Measurements from ENCODE around the gene PDHB. TPM values are rescaled to one million over a fixed set of nuclear protein-coding genes. Genes with fewer than 3 reads are reported as not detected.

The PDHB gene
- total RNA-seq, 2 donors from 2014 or later = 37.1 to 66.6 TPM

DNA sequence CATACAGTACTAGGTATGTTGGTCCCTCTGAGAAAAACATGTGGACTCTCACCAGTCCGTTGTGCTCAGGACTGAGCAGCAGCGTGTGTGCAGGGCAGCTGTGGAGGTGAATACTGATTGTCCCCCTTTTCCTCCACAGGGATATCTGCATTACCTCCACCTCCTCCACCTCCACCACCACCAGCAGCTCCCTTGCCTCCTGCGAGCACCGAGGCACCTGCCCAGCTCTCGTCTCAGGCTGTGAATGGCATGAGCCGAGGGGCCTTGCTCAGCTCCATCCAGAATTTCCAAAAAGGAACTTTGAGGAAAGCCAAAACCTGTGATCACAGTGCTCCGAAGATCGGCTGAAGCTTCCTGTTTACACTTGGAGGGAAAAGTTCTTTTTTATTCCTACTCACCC is 9.0 kb downstream of the PDHB start:
- no peak for ATAC-seq (replicated peaks)
- Mint-ChIP-seq H3K4me3 (no peak overlapping the region), H3K9me3 (no peaks in the 10 kb centered on the region), H3K27me3 (no peaks in the 10 kb centered on the region), H3K4me1 (no peaks in the 10 kb centered on the region), H3K36me3 (ENCODE audit: low read depth) (peaks cover 94% of the 10 kb centered on the region), H3K27ac (peak overlapping the region; percentile 46)

DNA sequence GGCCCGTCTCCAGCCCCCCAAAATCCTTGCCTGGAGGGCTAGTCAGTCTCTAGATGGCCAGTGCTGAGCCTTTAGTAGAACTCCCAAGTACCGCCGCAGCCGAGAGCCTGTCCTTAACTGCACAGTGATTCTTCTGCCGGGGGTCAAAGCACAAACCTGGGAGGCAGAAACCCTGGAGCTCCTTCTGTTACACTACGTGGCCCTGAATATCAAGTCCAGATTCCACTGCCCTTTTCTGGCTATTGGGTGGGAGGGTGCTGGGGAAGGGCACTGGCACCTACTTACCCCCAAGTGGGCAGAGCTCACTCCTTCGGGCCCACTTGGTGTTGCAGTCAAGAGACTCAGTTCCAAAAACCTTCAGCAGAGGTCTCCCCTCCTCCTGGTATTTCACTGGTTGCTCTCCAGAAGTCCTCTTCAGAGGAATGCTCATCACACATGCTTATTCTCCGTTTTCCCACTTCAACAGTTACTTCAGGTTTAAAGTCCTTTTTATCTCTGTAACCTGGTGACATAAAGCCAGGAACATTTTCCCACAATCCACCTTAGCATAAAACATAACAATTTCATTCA is 10.8 kb downstream of the PDHB start:
- ATAC-seq (replicated peaks) = no peak
- peaks cover 83% of the 10 kb centered on the region for H3K36me3 Mint-ChIP-seq (ENCODE audit: low read depth)
- H3K4me3 Mint-ChIP-seq = no peak overlapping the region
- peak overlapping the region; percentile 40 for H3K27ac Mint-ChIP-seq
- no peaks in the 10 kb centered on the region for H3K9me3 Mint-ChIP-seq
- H3K27me3 Mint-ChIP-seq = no peaks in the 10 kb centered on the region
- H3K4me1 Mint-ChIP-seq = no peaks in the 10 kb centered on the region

GRCh38 chr3:58421004-58421403 is 12.6 kb downstream of the PDHB start:
- H3K4me3 Mint-ChIP-seq = no peak overlapping the region
- no peaks in the 10 kb centered on the region for H3K9me3 Mint-ChIP-seq
- no peaks in the 10 kb centered on the region for H3K27me3 Mint-ChIP-seq
- no peak overlapping the region for H3K27ac Mint-ChIP-seq
- no peak for ATAC-seq (replicated peaks)
- no peaks in the 10 kb centered on the region for H3K4me1 Mint-ChIP-seq
- H3K36me3 Mint-ChIP-seq (ENCODE audit: low read depth) = peaks cover 64% of the 10 kb centered on the region

DNA sequence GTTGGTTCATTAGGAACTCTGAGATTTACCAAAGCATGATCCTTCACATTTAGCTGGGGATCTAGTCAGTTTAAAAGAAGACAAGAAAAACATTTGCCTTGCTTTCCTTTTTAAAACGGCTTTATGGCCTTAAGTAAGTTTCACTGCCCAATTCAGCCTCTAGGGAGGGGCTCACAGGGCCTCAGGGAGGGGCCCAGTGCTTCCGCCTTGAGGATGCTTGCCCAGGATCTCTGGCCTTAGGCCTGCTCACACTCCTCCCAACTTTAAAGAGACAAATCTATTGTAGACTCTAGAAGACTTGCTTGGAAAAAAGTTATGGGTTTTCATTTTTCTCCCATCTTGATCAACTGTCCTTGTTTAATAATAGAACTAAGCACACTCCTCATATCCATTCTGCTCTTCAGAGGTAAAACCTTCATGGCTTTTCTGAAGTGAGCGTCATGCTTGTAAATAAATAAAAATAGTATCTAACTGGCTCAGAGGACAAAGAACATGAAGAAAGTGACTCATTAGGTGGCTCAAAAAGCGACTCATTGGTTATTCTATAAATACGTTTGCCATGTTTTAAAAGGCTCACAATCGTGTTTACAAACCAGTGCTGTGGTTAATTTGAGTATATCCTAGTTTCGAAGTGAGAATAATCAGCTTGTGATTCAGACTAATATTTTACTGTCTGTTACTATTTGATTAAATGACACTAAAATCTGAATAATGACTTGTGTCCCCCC is 13.7 kb downstream of the PDHB start:
- ATAC-seq (replicated peaks) = peak; percentile 77
- Mint-ChIP-seq H3K27me3 (no peaks in the 10 kb centered on the region), H3K4me3 (no peak overlapping the region), H3K27ac (peak overlapping the region; percentile 62), H3K36me3 (ENCODE audit: low read depth) (peaks cover 54% of the 10 kb centered on the region), H3K9me3 (no peaks in the 10 kb centered on the region), H3K4me1 (no peaks in the 10 kb centered on the region)

DNA sequence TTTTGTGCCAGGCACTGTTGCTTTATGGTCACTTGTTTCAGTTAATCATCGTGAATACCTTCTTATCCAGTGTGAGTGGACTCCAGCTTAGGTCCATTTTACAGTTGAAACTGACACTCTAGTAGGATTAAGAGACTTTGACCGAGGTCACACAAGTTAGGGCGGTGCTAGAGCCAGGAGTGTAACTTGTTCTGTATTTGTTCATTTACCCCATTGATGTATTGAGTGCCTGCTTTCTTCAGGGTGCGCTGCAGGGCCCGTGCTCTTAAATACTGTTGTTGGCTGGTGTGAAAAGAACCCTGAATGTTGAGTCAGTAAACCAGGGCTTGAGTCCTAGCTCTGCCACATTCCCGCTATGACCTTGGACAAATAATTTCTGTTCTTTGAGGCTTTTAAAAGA is 15.4 kb downstream of the PDHB start:
- no peak for ATAC-seq (replicated peaks)
- H3K27ac Mint-ChIP-seq = peak overlapping the region; percentile 9
- H3K4me1 Mint-ChIP-seq = no peaks in the 10 kb centered on the region
- H3K9me3 Mint-ChIP-seq = no peaks in the 10 kb centered on the region
- H3K36me3 Mint-ChIP-seq (ENCODE audit: low read depth) = peaks cover 47% of the 10 kb centered on the region
- H3K4me3 Mint-ChIP-seq = no peak overlapping the region
- no peaks in the 10 kb centered on the region for H3K27me3 Mint-ChIP-seq

- peak overlapping the region; percentile 25 for H3K27ac Mint-ChIP-seq
- no peak for ATAC-seq (replicated peaks)
- no peaks in the 10 kb centered on the region for H3K27me3 Mint-ChIP-seq
- no peaks in the 10 kb centered on the region for H3K4me1 Mint-ChIP-seq
- H3K9me3 Mint-ChIP-seq = no peaks in the 10 kb centered on the region
- H3K4me3 Mint-ChIP-seq = no peak overlapping the region
- H3K36me3 Mint-ChIP-seq (ENCODE audit: low read depth) = peaks cover 42% of the 10 kb centered on the region
Observed at GRCh38 chr3:58417075-58417474, 16.6 kb downstream of the PDHB start.

DNA sequence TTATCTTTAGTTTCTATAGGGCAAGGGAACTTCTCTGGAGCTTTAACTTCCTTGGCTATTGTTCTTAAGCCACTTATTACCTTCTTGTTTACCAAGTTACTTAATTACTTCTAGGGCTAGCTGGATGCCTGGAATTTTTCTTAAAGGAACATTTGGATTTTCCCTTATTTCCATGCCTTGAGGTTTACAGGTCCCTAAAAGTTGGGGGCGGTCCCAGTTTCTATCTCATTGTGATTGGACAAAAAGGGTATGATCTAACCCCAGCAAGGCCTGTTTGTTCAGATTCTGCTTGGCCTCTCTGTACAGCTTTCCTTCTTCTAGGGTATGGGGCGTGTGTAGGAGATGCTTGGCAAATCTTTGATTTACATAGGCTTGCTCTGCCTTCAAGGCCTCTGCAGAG is 17.4 kb downstream of the PDHB start:
- Mint-ChIP-seq H3K4me3 (no peak overlapping the region), H3K36me3 (ENCODE audit: low read depth) (peaks cover 35% of the 10 kb centered on the region), H3K9me3 (no peaks in the 10 kb centered on the region), H3K27ac (no peak overlapping the region), H3K27me3 (no peaks in the 10 kb centered on the region), H3K4me1 (no peaks in the 10 kb centered on the region)
- no peak for ATAC-seq (replicated peaks)

- Mint-ChIP-seq H3K27me3 (no peaks in the 10 kb centered on the region), H3K9me3 (no peaks in the 10 kb centered on the region), H3K36me3 (ENCODE audit: low read depth) (peaks cover 34% of the 10 kb centered on the region), H3K27ac (no peak overlapping the region), H3K4me1 (no peaks in the 10 kb centered on the region), H3K4me3 (no peak overlapping the region)
- peak; percentile 59 for ATAC-seq (replicated peaks)
Observed at GRCh38 chr3:58414538-58415197, 19.0 kb downstream of the PDHB start.

GRCh38 chr3:58411851-58412830 is 21.5 kb downstream of the PDHB start:
- no peaks in the 10 kb centered on the region for H3K4me1 Mint-ChIP-seq
- H3K36me3 Mint-ChIP-seq (ENCODE audit: low read depth) = peaks cover 53% of the 10 kb centered on the region
- ATAC-seq (replicated peaks) = no peak
- H3K27ac Mint-ChIP-seq = no peak overlapping the region
- no peaks in the 10 kb centered on the region for H3K27me3 Mint-ChIP-seq
- no peak overlapping the region for H3K4me3 Mint-ChIP-seq
- no peaks in the 10 kb centered on the region for H3K9me3 Mint-ChIP-seq

DNA sequence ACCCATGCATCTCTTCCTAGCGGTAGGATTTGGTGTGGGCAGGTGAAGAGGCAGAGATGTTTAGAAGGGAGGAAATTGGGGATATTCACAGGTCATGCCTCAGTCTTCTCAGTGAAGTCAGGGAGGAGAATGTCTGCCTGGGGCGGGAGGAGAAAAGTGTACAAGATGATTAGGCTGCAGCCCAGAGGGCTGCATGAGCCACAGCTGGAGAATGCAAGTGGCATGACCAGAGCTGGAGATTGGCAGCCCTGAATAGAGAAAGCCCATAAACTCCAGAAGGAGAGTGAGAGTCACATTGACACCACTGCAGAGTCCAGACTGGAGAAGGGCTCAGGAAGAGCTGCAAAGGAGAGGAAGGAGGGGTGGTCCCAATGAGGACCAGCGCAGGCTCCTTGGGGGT is 22.6 kb downstream of the PDHB start:
- Mint-ChIP-seq H3K36me3 (ENCODE audit: low read depth) (peaks cover 62% of the 10 kb centered on the region), H3K4me1 (no peaks in the 10 kb centered on the region), H3K4me3 (no peak overlapping the region), H3K27me3 (no peaks in the 10 kb centered on the region), H3K9me3 (no peaks in the 10 kb centered on the region), H3K27ac (peak overlapping the region; percentile 20)
- no peak for ATAC-seq (replicated peaks)

DNA sequence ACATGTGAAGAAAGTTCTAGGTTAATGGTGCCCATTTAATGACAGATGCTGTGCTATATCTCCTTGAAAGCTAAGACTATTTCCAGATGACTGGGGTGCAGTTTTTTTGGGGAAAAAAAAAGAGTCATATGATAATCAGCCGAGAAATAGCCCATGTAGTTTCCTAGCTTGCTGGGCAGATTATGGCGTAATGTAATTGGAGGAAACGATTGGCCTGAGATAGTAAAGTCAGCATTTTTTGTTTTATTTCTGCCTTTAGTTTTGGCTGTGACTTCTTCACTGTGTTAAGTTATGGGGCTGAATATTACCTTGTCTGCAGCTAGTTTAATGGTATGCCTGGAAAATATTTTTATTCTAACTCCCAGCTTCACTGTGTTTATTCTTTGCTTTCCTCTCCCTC is 24.0 kb downstream of the PDHB start:
- no peak for ATAC-seq (replicated peaks)
- peaks cover 65% of the 10 kb centered on the region for H3K36me3 Mint-ChIP-seq (ENCODE audit: low read depth)
- H3K27me3 Mint-ChIP-seq = no peaks in the 10 kb centered on the region
- no peak overlapping the region for H3K4me3 Mint-ChIP-seq
- H3K9me3 Mint-ChIP-seq = no peaks in the 10 kb centered on the region
- H3K4me1 Mint-ChIP-seq = no peaks in the 10 kb centered on the region
- H3K27ac Mint-ChIP-seq = no peak overlapping the region

DNA sequence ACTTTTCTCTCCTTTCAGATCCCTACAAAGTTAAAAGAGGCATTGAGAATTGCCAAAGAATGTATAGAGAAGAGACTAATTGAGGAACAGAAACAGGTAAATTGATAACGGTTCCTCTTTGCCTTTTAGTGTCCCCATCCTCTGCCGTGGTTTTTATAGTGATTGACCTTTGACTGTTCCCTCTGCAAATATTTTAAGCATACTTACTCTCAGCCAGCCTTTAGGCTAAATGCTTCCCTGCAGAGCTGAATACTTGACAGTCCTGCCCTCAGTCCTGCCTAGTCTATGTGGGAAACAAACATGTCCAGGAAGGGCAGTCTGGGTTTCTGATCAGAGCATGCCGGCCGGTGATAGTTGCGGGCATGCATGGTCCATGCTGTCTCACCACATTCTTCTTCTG is 24.7 kb downstream of the PDHB start:
- Mint-ChIP-seq H3K27me3 (no peaks in the 10 kb centered on the region), H3K27ac (no peak overlapping the region), H3K9me3 (no peaks in the 10 kb centered on the region), H3K4me1 (no peaks in the 10 kb centered on the region), H3K4me3 (no peak overlapping the region), H3K36me3 (ENCODE audit: low read depth) (peaks cover 73% of the 10 kb centered on the region)
- ATAC-seq (replicated peaks) = no peak

DNA sequence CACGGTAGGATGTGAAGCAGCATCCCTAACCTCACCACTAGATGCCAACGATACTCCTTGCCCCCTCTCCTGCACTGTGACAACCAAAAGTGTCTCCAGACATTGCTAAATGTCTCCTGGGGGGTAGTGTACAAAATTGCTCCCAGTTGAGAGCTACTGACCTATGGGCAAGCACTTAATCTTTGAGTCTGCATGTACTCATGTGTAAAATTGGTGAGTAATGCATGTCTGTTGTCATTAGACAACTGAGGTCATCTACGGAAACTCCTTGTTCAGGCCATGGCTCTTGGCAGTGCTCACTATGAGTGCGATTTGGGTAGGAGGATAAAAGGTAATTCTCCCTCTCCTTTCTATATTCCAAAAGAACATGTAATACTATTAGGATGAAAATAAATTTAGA is 29.2 kb downstream of the PDHB start:
- H3K27ac Mint-ChIP-seq = no peak overlapping the region
- no peaks in the 10 kb centered on the region for H3K27me3 Mint-ChIP-seq

DNA sequence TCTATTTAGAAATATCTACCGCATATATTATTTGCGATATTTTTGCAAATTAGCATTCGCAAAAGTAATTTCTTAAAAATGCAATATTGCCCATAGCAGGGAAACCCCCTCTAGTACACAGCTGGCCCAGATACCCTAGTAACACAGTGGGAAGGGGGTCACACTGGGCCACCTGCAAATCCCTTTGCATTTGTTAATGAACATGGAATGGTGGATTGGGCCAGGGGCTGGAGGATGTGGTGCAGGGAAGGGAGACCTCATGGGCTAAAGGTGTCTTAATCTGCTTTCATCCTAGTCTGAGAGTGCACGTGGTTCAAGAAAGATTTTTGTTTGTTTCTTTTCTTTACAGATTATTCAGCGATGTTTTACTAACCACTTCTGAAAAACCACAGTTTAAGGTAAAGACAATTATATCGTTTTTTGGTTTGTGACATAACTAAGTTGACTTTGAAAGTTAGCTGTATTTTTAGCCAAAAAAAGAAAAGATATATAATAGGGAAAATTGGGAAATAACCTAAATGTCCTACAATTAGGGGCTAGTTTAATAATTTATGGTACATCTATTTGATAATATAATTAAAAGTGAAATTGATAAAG is 30.0 kb downstream of the PDHB start:
- H3K27ac Mint-ChIP-seq = no peak overlapping the region
- no peak overlapping the region for H3K4me3 Mint-ChIP-seq
- ATAC-seq (replicated peaks) = no peak
- H3K27me3 Mint-ChIP-seq = no peaks in the 10 kb centered on the region
- no peaks in the 10 kb centered on the region for H3K9me3 Mint-ChIP-seq
- peaks cover 68% of the 10 kb centered on the region for H3K36me3 Mint-ChIP-seq (ENCODE audit: low read depth)
- no peaks in the 10 kb centered on the region for H3K4me1 Mint-ChIP-seq

More for the DNA sequence above, 29.2 kb downstream of the PDHB start:
- no peaks in the 10 kb centered on the region for H3K4me1 Mint-ChIP-seq
- H3K9me3 Mint-ChIP-seq = no peaks in the 10 kb centered on the region
- no peak for ATAC-seq (replicated peaks)
- H3K4me3 Mint-ChIP-seq = no peak overlapping the region
- H3K36me3 Mint-ChIP-seq (ENCODE audit: low read depth) = peaks cover 68% of the 10 kb centered on the region

Measured in activated T-helper 17 cell treated with anti-CD3 and anti-CD28 coated beads, Interleukin-2, amount 50 U/mL, for 72 hours (primary cell).